AG08395 (cell line): Measurements from ENCODE around the gene TRDMT1.
"Not testable (repeated sequence)": the region's sequence is repeated elsewhere in the genome, so short reads cannot be mapped to it uniquely, and the experiment has no call there.

Experiments used
- DNase-seq: peaks from one replicate; pipeline ENCODE4 v3.0.0; 2012; ENCODE audit warnings: mixed read lengths, low spot score

TRDMT1 gene

DNA sequence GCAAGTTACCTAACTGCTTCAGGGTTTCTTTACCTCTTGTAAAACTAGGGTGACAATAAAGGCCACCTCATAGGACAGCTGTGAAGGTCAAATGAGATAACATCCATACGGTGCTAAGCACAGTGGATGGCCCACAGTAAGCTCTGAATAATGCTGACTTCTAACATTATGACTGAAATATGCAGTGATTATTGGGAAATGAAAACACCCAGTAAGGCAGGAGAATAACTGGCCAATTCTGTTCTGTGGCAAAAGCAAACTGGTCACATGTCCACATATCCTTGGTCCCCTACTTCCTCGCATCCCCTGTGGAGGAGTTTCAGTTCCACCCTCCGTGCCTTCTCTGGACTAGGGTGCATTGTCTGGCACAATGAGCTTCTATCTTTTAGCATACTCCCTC is 73.2 kb downstream of the TRDMT1 start:
- DNase-seq: no peak

DNA sequence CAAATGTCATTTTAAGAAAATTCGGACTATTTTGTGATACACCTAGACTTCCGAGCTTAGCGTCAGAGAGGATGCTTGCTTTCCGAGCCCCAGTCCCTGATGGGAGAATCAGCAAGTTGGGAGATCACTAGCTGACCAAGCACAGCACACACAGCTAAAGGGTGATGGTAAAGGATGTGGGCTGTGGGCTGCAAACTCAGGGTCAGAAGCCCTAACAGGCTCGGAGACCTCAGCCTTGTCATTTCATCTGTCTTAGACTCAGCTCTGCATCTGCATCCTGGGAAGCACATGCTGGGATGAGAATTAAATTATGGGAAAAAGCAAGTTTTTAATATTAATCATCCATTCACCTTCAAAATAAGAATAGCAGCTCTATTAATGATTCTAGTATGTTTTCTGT is 75.1 kb downstream of the TRDMT1 start:
- no peak for DNase-seq

DNA sequence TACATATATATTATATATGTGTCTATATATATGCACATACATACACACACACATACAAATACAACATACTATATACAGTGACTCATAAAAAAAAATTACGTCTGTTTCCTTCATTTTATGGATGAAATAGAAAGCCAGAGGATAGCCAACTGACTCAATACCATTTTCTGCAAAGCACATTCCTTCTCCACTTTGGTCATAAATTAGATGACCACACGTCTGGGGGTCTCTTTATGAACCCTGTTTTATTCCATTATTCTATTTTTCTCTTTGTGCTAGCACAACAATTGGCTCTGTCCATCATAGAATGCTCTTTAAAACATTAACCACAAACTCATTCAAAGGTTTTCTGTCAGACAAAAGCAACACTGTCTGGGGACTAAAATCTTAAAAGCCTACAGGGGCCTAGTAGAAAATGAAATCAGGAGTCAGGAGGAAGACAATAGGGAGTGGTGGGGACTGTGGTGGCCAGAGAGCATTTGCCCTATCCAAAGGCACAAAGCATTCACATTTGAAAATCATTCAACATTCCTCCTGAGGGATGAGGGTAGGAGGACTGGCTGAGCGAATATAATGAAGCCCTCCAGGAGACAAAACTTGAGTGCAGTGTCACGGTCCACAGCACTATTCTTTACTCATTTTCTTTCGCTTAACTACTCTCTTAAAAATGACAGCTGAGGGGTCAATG is 76.1 kb downstream of the TRDMT1 start:
- DNase-seq: no peak

DNA sequence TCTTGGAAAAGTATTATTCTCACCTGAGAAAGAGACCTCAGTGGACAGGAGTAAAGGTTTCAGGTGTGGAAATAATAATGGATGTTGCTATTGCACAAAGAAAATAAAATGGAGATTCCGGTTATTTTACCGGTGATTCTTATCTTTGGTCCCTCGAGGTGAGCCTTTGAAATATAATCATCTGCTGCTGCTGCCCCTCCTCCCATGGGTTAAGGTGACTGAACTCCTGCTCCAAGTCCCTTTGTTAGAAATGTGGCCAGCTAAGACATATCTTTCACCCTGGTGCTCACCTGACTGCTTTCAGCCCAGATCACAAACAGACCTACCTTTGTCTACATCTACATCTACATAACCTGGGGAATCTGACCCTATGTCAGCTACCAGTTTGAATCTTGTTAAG is 77.5 kb downstream of the TRDMT1 start:
- no peak for DNase-seq

DNA sequence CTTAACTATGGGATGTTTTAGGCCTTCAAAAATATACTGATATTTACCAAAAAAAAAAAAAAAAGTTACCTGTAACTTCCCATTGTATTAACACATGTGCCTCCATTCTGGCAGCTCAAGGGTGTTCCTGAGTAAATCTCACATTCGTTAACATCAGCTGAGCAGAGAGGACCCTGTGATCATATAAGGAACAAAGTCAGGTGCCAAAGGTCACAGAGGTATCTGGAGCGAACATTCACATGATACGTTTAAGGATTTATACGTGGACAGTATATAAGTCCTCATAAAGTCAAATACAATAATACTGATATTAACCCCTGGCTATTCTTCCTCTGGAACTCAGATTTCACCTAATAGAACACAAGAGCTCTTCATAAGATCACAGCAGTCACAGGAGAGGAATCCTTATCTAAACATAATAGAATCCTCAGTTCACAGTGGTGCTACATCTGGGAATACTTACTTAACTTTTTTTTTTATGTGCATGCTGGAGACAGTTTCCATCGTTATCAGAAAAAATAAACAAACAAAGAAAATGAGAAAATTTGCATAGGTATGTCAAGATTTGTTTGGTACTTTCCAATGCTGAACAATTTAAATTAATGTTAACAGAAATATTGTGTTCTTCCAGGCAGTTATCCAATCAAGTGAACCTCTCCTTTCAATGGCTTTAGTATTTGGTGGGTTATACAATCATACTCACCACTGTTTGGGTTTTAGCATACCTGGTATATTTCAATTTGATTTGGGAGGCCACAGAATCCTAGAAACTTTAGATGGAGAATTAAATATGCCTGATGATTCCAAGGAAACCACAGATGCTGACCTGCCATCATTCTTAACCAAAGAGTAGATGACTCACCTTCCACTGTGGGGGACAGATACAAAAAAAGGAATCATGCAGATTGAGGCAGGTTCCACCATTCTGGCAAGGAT is 78.5 kb downstream of the TRDMT1 start:
- peak; percentile 57 for DNase-seq

DNA sequence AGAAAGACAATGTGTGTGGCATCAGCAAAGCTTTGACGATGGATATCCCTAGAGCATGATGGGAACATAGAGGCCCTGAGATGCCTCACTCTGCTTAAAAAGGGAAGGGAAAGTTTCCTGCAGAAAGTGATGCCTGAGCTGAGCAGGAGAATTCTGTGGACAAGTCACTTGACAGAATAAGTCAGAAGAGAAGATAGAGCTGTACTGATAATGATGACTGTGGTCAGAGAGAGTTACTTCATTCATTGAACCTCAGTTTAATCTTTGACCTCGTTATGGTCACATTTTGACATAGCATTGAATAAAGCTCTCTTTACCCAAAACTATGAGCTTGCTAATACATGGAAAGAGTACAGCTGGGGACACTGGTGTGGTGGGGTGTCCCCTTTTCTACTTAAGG is 79.4 kb downstream of the TRDMT1 start:
- no peak for DNase-seq

DNA sequence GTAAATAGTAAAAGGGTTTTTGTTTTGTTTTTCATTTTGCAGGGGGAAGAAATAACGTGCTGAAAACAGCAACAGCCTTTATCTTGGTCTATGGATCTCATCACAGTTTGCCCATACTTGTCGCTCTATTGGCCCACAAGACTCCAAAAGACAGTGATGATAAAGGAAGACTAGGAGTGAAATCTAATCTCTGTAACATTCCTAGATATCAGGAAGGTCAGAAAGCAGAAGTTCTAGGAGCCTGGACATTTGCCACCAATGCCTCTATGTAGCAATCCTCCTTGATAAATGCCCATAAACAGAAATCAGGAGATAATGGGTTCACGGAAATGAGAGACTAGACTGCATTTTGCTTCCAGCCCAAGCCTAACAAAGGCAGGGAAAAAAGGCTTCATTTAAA is 80.8 kb downstream of the TRDMT1 start:
- no peak for DNase-seq

DNA sequence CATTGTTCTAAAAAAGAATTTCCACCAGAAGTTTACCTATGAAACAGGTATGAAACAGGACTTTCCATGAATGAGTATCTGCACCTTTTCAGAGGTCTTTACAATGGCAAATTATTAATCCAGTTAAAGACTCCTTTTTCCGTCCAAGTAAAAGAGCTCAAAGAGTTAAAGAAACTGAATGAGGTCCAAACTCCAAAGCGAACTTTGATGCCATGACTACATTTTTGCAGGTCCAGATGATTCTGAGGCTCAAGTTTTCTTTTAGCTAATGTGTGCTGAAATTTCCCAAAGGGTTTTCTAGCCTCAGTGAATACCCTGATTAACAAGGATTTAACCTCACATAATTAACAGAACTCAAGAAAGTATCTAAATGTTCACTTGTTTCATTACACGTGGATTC is 81.6 kb downstream of the TRDMT1 start:
- no peak for DNase-seq

DNA sequence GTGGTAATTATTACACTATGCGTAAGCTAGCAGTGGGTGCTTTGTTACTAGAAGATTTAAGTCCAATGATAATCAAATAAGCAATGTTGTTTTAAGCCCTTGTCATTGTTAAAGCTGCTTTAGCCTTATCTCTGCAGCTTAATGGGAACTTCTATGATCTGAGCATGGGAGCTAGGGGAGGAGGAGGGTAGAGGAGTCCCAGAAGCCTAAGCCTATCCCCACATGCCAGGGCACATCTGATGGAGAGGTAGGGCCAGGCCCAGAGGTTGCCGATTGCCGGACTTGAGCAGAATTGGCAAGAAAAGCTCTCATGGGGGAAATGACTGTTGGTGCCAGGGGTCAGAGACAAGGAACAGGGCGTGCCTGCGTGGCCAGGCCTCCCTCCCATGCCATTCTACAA is 85.3 kb downstream of the TRDMT1 start:
- DNase-seq: no peak

DNA sequence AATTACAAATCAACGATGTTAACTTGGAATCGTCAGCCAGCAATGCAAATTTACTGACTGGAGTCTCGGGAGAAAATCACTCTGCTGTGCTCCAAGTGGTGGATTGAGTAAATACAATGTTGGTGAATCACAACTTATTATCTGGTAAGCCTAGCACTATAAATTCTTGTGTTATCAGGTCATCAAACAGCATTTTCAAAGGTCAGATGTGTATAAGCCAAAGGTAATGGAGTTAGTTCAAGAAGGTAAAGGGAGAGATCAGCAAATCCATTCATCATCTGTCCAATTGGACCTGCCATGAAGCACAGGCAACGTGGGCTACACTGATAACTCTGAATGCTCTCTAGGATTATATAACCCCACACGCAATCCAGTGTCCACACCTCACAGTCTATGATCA is 85.8 kb downstream of the TRDMT1 start:
- peak; percentile 44 for DNase-seq

DNA sequence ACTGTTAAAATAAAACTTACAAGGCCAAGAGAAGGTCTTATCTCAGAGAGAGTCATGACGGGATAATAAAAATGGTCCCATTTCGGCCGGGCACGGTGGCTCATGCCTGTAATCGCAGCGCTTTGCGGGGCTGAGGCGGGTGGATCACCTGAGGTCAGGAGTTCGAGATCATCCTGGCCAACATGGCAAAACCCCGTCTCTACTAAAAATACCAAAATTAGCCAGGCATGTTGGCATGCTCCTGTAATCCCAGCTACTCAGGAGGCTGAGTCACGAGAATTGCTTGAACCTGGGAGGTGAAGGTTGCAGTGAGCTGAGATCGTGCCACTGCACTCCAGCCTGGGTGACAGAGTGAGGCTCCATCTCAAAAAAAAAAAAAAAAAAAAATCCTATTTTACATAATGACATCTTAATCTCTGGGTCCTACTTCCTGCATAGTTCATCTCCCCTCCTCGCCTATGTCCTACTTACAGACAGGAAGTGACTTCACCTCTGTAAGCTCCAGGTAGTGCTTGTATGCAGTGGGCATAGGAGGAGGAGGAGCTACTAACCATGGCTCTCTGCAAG is 86.5 kb downstream of the TRDMT1 start:
- DNase-seq: not testable (repeated sequence)

DNA sequence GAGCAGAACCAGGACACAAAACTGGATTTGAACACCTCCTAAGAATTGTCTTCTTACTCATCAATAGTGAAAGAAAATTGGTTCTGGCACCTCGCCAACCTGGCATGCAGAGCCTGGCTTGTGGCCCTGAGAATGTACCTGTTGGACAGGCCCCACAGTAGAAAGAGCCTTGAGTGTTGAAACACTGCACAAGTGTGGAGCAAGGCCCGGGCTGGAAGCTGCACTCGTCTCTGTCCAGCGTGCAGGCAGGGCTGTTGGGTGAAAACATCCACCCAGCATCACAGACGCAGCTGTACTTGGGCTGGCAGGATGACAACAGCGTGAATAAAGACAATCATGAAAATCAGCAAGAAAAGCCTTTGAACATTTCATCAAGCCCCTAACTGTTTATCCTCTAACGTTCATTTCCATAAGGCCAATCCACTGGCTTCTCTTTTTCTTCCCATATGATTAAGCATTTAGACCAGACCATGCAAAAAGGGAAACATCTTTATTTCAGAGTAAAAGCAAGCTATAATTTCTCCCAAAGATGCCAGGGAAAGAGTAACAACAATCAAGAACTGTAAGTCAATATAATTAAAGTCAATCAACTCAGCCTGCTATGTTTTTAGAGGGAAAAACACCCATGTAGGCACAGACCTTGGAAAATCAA is 87.5 kb downstream of the TRDMT1 start:
- peak; percentile 70 for DNase-seq

DNA sequence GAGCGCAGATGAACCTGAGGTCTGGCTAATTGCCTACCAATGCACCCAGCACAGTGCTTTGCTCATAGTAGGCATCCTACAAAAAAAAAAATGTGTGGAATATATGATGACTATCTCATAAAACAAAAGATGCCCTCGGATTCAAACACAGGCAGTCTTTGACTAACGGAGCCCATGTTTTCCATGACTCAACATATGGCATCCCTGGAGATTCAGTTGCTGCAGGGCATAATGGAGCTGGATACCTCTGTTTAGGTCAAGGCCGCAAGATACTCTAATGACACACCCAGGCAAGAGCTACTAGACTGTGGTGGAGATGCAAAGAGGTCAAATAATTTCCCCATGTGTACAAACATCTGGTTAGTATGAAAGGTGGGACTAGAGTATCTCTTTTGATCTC is 88.1 kb downstream of the TRDMT1 start:
- DNase-seq: no peak

DNA sequence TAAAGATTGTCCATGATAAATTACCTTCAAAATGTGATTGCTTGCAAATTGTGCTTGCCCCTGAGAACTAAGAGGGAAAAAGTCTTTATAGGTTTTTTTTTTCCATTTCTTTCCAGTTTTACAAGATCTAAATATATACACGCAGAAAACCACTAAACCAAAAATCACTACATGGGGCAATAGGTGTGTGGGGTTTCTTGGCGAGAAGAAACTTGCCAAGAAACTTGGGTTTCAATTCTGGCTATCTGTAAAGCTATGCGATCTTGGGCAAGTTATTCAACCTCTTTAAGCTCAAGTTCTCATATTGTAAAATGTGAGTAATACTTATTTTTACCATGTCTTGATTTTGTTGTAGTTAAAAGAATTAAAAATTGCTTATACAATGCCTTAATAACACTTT is 88.9 kb downstream of the TRDMT1 start:
- DNase-seq: no peak

DNA sequence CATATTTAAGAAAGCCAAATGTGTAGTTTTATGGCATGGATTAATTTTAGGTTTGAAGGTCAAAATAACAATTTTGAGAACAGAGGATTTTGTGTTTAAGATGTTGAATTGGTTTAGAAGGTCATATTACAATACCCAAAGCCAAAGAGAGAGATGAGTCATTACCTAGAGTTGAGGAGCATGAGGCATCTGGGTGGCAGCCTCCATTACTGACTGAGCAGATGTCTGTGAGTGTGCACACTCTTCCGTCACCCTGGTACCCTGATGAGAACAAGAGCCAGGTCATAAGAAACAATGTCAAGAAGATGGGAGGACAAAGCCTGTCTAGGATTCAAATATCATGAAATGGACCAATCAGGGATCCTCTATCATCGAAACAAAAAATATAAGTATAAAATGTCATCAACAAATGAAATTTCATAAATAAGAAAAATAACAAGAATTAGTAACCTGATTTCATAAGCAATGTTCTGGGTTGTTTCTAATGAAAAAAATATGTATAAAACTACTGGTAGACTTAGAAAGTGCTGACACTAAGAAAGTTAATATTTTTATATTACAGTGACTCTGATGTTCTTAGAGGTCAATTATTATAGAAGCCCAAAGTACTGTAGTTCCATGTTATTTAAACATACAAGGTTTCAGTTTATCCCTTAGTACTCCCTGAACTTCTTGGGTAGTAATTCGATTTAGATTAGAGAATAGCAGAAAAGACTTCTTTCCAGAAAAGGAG is 91.8 kb downstream of the TRDMT1 start:
- peak; percentile 81 for DNase-seq

DNA sequence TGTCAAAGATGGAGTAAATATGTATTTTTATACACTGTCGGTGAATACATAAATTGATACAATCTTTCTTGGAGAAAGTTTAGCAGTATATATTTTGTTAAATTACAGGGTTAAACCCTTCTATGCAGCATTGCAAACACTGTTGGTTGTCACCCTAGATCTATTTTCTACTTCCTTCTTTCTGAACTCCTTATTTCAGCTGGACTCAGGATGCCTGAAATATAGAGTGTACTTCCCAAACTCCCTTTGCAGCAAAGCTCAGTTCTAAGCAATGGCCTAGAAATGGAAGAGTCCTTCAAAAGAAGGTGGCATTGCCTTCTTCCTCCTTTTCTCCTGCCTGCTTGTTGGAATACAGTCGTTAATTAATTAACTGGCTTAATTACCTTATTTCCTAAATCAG is 92.4 kb downstream of the TRDMT1 start:
- DNase-seq: no peak

DNA sequence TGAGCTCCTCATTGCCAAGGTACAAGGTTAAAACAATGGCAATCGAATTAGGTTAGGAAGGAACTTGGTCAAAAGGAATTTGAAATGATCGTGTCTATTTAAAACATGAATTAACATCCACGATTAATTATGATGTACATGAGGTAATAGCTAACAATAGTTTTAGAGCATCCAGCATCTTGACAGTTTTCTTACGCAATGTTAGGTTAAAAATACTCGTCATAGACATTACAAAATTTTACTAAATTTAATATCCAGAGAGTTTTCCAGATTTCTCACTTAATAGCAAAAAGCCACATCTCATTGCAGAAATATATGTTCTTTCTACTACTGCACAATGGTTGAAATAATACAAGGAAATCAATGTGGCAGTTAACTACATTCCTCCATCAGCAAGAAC is 94.5 kb downstream of the TRDMT1 start:
- DNase-seq: no peak

DNA sequence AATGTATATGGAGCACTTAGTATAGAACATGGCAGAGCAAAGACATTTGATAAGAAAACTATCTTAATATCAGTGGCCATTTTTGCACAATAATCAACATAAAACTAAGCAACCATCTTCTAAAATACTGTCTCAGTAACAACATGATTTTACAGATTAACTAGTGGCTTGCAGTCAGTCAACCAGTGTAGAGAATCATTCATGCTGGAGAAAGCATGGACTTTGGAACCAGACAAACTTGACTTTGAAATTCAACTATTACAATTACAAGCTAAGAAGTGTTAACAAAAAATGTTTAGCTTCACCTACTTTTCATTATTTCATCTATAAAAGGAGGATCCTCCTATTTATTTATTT is 99.6 kb downstream of the TRDMT1 start:
- DNase-seq: no peak

DNA sequence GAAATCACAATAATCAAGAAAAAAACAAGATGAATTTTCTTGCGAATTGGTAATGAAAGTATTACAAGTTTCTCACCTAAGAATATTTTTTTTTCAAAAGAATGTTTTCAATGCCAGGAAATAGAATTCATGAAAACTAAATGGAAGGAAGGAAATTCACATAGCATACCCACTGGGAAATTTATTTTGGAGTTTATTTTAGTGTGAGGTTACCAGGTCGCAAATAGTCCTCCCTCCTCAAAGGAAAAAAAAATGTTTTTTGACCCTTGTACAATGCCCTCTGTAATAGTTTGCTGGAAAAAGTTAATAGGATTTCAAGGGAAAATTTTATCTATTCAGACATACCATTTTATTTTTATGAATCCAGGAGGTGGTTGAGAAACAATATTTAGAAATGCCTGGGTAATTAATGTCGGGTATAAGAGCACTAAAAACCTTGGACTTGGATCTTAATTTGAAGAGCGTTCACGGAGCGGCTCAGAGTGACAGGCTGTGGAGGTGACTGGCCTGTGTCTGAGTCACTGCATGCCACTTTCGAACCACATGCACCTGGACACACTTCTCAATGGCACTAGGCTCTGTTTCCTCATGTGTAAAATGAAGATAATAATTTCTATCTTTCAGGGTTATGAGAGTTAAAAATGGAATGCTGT is 100.1 kb downstream of the TRDMT1 start:
- no peak for DNase-seq

DNA sequence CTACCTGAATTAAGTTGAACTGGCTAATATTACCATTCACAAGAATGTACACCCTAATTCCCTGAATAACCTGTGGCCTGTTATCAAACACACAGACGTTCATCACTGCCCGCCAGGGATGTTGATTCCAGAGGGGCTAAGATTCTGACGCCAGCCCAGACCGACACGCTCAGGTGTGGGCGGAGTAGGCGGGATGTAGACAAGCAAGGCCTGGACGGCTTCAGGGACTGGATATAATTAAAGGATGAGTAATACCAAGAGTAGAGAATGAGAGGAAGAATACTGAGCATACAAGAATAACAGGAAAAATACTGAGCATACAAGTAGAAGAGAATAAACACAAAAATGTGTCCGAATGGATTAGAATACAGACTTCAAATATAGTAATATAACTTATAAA is 100.9 kb downstream of the TRDMT1 start:
- DNase-seq: no peak

DNA sequence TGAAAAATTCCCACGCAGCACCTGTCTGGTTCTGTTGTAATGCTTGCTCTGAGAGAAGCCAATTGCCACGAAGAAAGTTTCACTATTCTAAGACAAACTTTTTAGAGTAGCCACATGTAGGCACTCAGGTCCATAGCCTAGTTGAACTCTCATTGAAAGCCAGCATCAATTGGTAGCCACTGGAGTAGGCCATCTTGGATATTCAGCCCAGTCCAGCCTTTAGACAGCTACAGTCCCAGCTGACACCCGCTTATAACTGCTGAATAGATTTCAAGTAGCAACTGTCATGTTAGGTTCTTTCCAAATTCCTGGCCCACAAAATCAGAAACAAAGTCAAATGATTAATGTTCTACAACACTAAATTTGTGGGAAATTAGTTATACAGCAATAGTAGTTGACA is 103.5 kb downstream of the TRDMT1 start:
- no peak for DNase-seq
